Mammary epithelial cell (primary cell): Measurements from ENCODE around the gene PPT2.

Experiments
- CTCF ChIP-seq, 2 donors: IDR thresholded peaks in 1 of 2; conservative IDR thresholded peaks in 1 of 2; 2 replicates each; pipeline ENCODE4 v1.5.1; 2011 to 2012; ENCODE audit warnings: inconsistent platforms in 2 of 2, low read length in 2 of 2, mild to moderate bottlenecking in 2 of 2, control low read depth in 1 of 2, low read depth in 1 of 2; ENCODE audit not compliant: insufficient read depth in 1 of 2; ENCODE audit errors: extremely low read depth in 1 of 2
- EZH2 ChIP-seq: IDR thresholded peaks from 2 replicates; pipeline ENCODE4 v1.6.1; 2012; ENCODE audit warnings: low read length, inconsistent platforms, borderline replicate concordance

- TF ChIP-seq CTCF (conservative IDR thresholded peaks at IDR 0.05 in 1 of 2, IDR thresholded peaks at IDR 0.05 in 1 of 2; ENCODE audit: extremely low read depth in 1 of 2, insufficient read depth in 1 of 2, low read depth in 1 of 2, low read length in 2 of 2) (no peak), EZH2 (no peak)
Observed at GRCh38 chr6:32137454-32137853, 16.5 kb upstream of the PPT2 start.
